Fibroblast of lung (primary cell): ENCODE data around the gene PACSIN1. TPM values are rescaled to one million over a fixed set of nuclear protein-coding genes. Genes with fewer than 3 reads are reported as not detected.

Experiments
- DNase-seq, 2 donors: peaks; one replicate each; pipeline versions ENCODE4 v3.0.0 to v3.0.0-alpha.2; 2010; ENCODE audit warnings: low read depth in 2 of 2
- H2AFZ ChIP-seq: 2 replicates; pipeline ENCODE4 v1.5.1; 2012; ENCODE audit warnings: low read length, control low read depth, inconsistent platforms
- H3K27ac ChIP-seq: 2 replicates; pipeline ENCODE4 v1.5.1; 2011; ENCODE audit warnings: low read length, control low read depth; ENCODE audit not compliant: insufficient read depth
- H3K27me3 ChIP-seq: 2 replicates; pipeline ENCODE4 v1.5.1; 2011; ENCODE audit warnings: mild to moderate bottlenecking, low read length; ENCODE audit not compliant: control insufficient read depth, insufficient read depth
- H3K36me3 ChIP-seq: 2 replicates; pipeline ENCODE4 v1.5.1; 2011; ENCODE audit warnings: low read length; ENCODE audit not compliant: control insufficient read depth, insufficient read depth
- H3K4me1 ChIP-seq: 2 replicates; pipeline ENCODE4 v1.5.1; 2011; ENCODE audit warnings: low read length; ENCODE audit not compliant: control insufficient read depth, insufficient read depth; ENCODE audit errors: extremely low read depth
- H3K4me2 ChIP-seq: 2 replicates; pipeline ENCODE4 v1.5.1; 2011; ENCODE audit warnings: low read length, control low read depth; ENCODE audit not compliant: insufficient read depth; ENCODE audit errors: extremely low read depth
- H3K4me3 ChIP-seq, 4 experiments: fragments of 200-600 bp in 1 of 4; sonication (generic) in 1 of 4; replicated peaks in 1 of 4; 2 replicates each; pipeline ENCODE4 v1.5.1; 2011 to 2016; ENCODE audit warnings: low read length in 4 of 4, low read depth in 3 of 4, mild to moderate bottlenecking in 3 of 4, control low read depth in 2 of 4, inconsistent platforms in 1 of 4, mixed read lengths in 1 of 4; ENCODE audit not compliant: insufficient read depth in 1 of 4; ENCODE audit errors: control extremely low read depth in 1 of 4
- H3K79me2 ChIP-seq: 2 replicates; pipeline ENCODE4 v1.5.1; 2012; ENCODE audit warnings: mild to moderate bottlenecking, low read length, inconsistent platforms; ENCODE audit not compliant: control insufficient read depth, insufficient read depth
- H3K9ac ChIP-seq: 2 replicates; pipeline ENCODE4 v1.5.1; 2011; ENCODE audit warnings: mild to moderate bottlenecking, low read length, control low read depth; ENCODE audit not compliant: insufficient read depth
- H3K9me3 ChIP-seq: 2 replicates; pipeline ENCODE4 v1.5.1; 2012; ENCODE audit warnings: low read depth, low read length; ENCODE audit not compliant: control insufficient read depth, insufficient read depth
- H4K20me1 ChIP-seq: 2 replicates; pipeline ENCODE4 v1.5.1; 2011; ENCODE audit warnings: low read length; ENCODE audit not compliant: control insufficient read depth, insufficient read depth; ENCODE audit errors: extremely low read depth
- EZH2 ChIP-seq: IDR thresholded peaks from 2 replicates; pipeline ENCODE4 v1.5.1; 2012; ENCODE audit warnings: low read length, control low read depth, mild to moderate bottlenecking; ENCODE audit errors: missing control alignments
- polyA plus RNA-seq, 2 donors: library from polyadenylated mRNA; depleted of rRNA in 1 of 2; stranded (reverse) in 1 of 2; unstranded in 1 of 2; fragments of >200 nt; gene quantifications; 2 replicates each; pipeline ENCODE4 v1.2.1, GENCODE V29; 2011 to 2012; ENCODE audit warnings: missing spikeins in 1 of 2
- total RNA-seq: library from RNA; depleted of rRNA; stranded (reverse); fragments of >200 nt; gene quantifications from 2 replicates; pipeline ENCODE4 v1.2.1, GENCODE V29; 2014
- TF ChIP-seq, protein P1 (sequence below), 2 donors: IDR thresholded peaks in 1 of 2; conservative IDR thresholded peaks in 1 of 2; 1 replicate in 1 of 2; 2 replicates in 1 of 2; pipeline ENCODE4 v1.5.1; 2011 to 2012; ENCODE audit warnings: low read length in 2 of 2, control low read depth in 1 of 2, inconsistent platforms in 1 of 2, low read depth in 1 of 2, mild to moderate bottlenecking in 1 of 2

Gene PACSIN1
- total and polyA plus RNA-seq, 2 donors (not counting 1 experiment from before 2014, with no cell fraction given) = under 0.01 TPM; not detected in 1

DNA sequence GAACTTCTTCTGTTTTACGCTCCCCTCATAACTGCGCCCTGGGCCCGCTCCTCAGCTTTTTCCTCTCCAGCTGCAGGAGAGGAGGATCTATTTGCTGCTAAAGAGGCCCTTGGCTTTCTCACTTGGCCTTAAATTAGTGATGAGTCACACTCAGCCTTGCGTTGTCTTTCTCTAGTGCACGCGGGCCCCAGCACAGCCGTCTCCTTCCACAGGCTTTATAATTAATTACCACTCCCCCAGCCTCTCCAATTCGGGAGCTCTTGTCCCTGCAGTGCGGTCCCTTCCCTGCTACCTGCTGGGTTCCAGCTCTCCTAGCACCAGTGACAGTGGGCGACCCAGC, 25.2 kb downstream of the PACSIN1 start:
- no peak overlapping the region for H2AFZ ChIP-seq
- peaks cover 3% of the 10 kb centered on the region for H3K27me3 ChIP-seq
- TF ChIP-seq, protein P1, sequence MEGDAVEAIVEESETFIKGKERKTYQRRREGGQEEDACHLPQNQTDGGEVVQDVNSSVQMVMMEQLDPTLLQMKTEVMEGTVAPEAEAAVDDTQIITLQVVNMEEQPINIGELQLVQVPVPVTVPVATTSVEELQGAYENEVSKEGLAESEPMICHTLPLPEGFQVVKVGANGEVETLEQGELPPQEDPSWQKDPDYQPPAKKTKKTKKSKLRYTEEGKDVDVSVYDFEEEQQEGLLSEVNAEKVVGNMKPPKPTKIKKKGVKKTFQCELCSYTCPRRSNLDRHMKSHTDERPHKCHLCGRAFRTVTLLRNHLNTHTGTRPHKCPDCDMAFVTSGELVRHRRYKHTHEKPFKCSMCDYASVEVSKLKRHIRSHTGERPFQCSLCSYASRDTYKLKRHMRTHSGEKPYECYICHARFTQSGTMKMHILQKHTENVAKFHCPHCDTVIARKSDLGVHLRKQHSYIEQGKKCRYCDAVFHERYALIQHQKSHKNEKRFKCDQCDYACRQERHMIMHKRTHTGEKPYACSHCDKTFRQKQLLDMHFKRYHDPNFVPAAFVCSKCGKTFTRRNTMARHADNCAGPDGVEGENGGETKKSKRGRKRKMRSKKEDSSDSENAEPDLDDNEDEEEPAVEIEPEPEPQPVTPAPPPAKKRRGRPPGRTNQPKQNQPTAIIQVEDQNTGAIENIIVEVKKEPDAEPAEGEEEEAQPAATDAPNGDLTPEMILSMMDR (conservative IDR thresholded peaks at IDR 0.05 in 1 of 2, IDR thresholded peaks at IDR 0.05 in 1 of 2; ENCODE audit: low read depth in 1 of 2, low read length in 2 of 2) = no peak
- TF ChIP-seq EZH2 = no peak
- no peaks in the 10 kb centered on the region for H4K20me1 ChIP-seq
- no peaks in the 10 kb centered on the region for H3K79me2 ChIP-seq
- no peak overlapping the region for H3K4me2 ChIP-seq
- H3K36me3 ChIP-seq = no peaks in the 10 kb centered on the region
- H3K4me3 ChIP-seq = no peak overlapping the region
- H3K9me3 ChIP-seq = no peaks in the 10 kb centered on the region
- no peaks in the 10 kb centered on the region for H3K4me1 ChIP-seq
- H3K9ac ChIP-seq = no peak overlapping the region
- no peak overlapping the region for H3K27ac ChIP-seq
- peak; percentile 38 to 53 for DNase-seq

- Histone ChIP-seq H3K9ac (no peak overlapping the region), H3K4me1 (no peaks in the 10 kb centered on the region), H4K20me1 (no peaks in the 10 kb centered on the region), H3K79me2 (no peaks in the 10 kb centered on the region), H3K36me3 (no peaks in the 10 kb centered on the region), H3K27me3 (no peaks in the 10 kb centered on the region), H3K4me2 (no peak overlapping the region), H3K27ac (no peak overlapping the region), H2AFZ (no peak overlapping the region), H3K4me3 (no peak overlapping the region), H3K9me3 (no peaks in the 10 kb centered on the region)
- TF ChIP-seq, protein P1 (conservative IDR thresholded peaks at IDR 0.05 in 1 of 2, IDR thresholded peaks at IDR 0.05 in 1 of 2; ENCODE audit: low read depth in 1 of 2, low read length in 2 of 2) = no peak
- TF ChIP-seq EZH2 = no peak
- DNase-seq = no peak
These were observed 27.5 kb downstream of the PACSIN1 start for GRCh38 chr6:34493344-34493743.

DNA sequence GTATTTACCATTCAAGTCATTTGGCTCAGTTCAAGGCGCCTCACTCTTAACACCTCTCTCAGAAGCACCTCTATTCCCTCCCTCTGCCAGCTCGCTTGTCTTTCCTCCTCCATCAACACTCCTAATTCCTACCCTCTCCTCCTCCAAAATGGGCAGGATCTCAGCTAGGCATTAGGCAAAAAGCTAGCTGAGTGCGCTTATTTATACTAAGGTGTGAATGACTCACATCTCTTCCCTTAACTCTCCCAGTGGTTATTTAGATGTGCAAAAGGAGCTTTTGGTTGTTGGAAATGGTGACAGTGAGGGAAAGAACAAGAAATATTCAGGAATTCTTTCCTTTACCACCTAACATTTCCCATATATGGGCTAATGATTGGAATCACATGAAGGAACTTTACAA, 29.1 kb downstream of the PACSIN1 start:
- Histone ChIP-seq H3K27me3 (no peaks in the 10 kb centered on the region), H3K9ac (no peak overlapping the region), H3K79me2 (no peaks in the 10 kb centered on the region), H3K4me2 (no peak overlapping the region), H3K4me3 (no peak overlapping the region), H2AFZ (no peak overlapping the region), H3K36me3 (no peaks in the 10 kb centered on the region), H4K20me1 (no peaks in the 10 kb centered on the region), H3K27ac (no peak overlapping the region), H3K4me1 (no peaks in the 10 kb centered on the region), H3K9me3 (no peaks in the 10 kb centered on the region)
- DNase-seq = no peak
- TF ChIP-seq, protein P1 (conservative IDR thresholded peaks at IDR 0.05 in 1 of 2, IDR thresholded peaks at IDR 0.05 in 1 of 2; ENCODE audit: low read depth in 1 of 2, low read length in 2 of 2) = no peak
- TF ChIP-seq EZH2 = no peak
